Posterior cingulate gyrus (tissue), 11 donors: Measurements from ENCODE around the gene CHMP2B.
"Not testable (repeated sequence)": the region's sequence is repeated elsewhere in the genome, so short reads cannot be mapped to it uniquely, and the experiment has no call there.

Experiments used
- DNase-seq, 10 donors: peaks; one replicate each; pipeline versions ENCODE4 v3.0.0 to v3.0.0-alpha.2; 2020 to 2021; ENCODE audit warnings: mixed read lengths in 3 of 10
- intact Hi-C: fragments of 100-400 bp; cut with DNase I; formaldehyde crosslinking; loops from one replicate; pipeline ENCODE4 v1.15.1; 2023

The CHMP2B gene

GRCh38 chr3:87305031-87305430 lies 77.9 kb downstream of the CHMP2B start:
- DNase-seq, intact Hi-C loops: not testable (repeated sequence)
